HFF-Myc (cell line): ENCODE results near the gene GON7.

Source experiments
- DNase-seq: peaks from one replicate; pipeline ENCODE4 v3.0.0-alpha.2; 2011; ENCODE audit warnings: low read depth; ENCODE audit errors: extremely low read depth
- H3K4me3 ChIP-seq: replicated peaks from 2 replicates; pipeline ENCODE4 v1.5.1; 2011; ENCODE audit warnings: low read depth, mild to moderate bottlenecking, control low read depth, low read length
- CTCF ChIP-seq: IDR thresholded peaks from 2 replicates; pipeline ENCODE4 v1.5.1; 2012; ENCODE audit warnings: mild to moderate bottlenecking, low read depth, low read length, control low read depth; ENCODE audit errors: missing control alignments

GON7 gene

GRCh38 chr14:93153121-93153520 lies 53.7 kb downstream of the GON7 start:
- no peak for TF ChIP-seq CTCF
- DNase-seq, result no peak
- H3K4me3 ChIP-seq, result no peak overlapping the region
